ENCODE data around the gene PRICKLE3.
A peak's percentile ranks its signal among the peaks of the same experiment; 100 is the strongest.

Gene PRICKLE3

DNA sequence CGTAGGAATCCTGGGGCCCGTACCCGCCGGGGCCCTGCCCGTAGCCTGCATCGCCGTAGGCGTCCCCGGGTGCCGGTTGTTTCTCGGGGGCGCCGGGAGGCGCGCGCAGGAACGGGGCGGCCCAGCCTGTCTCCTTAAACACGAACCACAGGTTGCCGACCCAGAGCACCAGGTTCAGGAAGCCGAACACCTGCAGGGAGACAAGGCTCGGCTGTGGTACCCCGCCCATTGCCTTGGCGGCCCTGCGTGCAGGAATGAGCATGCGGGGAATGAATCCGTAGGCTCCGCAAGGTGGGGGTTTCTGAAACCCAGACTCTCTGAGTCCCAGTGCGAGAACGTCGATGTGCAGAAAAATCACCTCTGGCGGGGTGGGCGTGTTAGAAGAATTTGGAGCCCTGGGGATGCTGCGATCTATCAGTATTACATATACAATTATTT lies 5.4 kb upstream of the PRICKLE3 start:
- TF ChIP-seq, protein P1, sequence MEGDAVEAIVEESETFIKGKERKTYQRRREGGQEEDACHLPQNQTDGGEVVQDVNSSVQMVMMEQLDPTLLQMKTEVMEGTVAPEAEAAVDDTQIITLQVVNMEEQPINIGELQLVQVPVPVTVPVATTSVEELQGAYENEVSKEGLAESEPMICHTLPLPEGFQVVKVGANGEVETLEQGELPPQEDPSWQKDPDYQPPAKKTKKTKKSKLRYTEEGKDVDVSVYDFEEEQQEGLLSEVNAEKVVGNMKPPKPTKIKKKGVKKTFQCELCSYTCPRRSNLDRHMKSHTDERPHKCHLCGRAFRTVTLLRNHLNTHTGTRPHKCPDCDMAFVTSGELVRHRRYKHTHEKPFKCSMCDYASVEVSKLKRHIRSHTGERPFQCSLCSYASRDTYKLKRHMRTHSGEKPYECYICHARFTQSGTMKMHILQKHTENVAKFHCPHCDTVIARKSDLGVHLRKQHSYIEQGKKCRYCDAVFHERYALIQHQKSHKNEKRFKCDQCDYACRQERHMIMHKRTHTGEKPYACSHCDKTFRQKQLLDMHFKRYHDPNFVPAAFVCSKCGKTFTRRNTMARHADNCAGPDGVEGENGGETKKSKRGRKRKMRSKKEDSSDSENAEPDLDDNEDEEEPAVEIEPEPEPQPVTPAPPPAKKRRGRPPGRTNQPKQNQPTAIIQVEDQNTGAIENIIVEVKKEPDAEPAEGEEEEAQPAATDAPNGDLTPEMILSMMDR (IDR thresholded peaks at IDR 0.05) = no peak
- peak overlapping the region; percentile 73 for H3K4me3 ChIP-seq (ENCODE audit: low read depth, low read length)
- H3K36me3 ChIP-seq (ENCODE audit: control insufficient read depth, insufficient read depth, low read length) = no peaks in the 10 kb centered on the region
- H3K27me3 ChIP-seq (ENCODE audit: control insufficient read depth, insufficient read depth, low read length) = no peaks in the 10 kb centered on the region
- H3K4me1 ChIP-seq = no peaks in the 10 kb centered on the region
- no peaks in the 10 kb centered on the region for H3K79me2 ChIP-seq
- H3K9ac ChIP-seq = no peak overlapping the region
- H3K9me3 ChIP-seq (ENCODE audit: control insufficient read depth, low read length) = no peaks in the 10 kb centered on the region
- H3K27ac ChIP-seq = peak overlapping the region; percentile 80
- H2AFZ ChIP-seq = peak overlapping the region; percentile 72
- H3K4me2 ChIP-seq (ENCODE audit: low read length) = peak overlapping the region; percentile 71

- H3K9me3 ChIP-seq (ENCODE audit: control insufficient read depth, low read length) = no peaks in the 10 kb centered on the region
- TF ChIP-seq, protein P1 (IDR thresholded peaks at IDR 0.05) = no peak
- H3K4me3 ChIP-seq (ENCODE audit: low read depth, low read length) = peak overlapping the region; percentile 73
- H2AFZ ChIP-seq = peak overlapping the region; percentile 72
- H3K27ac ChIP-seq = peak overlapping the region; percentile 80
- no peaks in the 10 kb centered on the region for H3K27me3 ChIP-seq (ENCODE audit: control insufficient read depth, insufficient read depth, low read length)
- no peaks in the 10 kb centered on the region for H3K79me2 ChIP-seq
- no peak overlapping the region for H3K9ac ChIP-seq
- no peaks in the 10 kb centered on the region for H3K36me3 ChIP-seq (ENCODE audit: control insufficient read depth, insufficient read depth, low read length)
- H3K4me1 ChIP-seq = no peaks in the 10 kb centered on the region
- H3K4me2 ChIP-seq (ENCODE audit: low read length) = peak overlapping the region; percentile 71
Observed at GRCh38 chrX:49190821-49191573, 4.8 kb upstream of the PRICKLE3 start.

GRCh38 chrX:49189606-49190005 lies 3.4 kb upstream of the PRICKLE3 start:
- Histone ChIP-seq H3K4me3 (ENCODE audit: low read depth, low read length) (no peak overlapping the region), H3K4me2 (ENCODE audit: low read length) (no peak overlapping the region), H3K27me3 (ENCODE audit: control insufficient read depth, insufficient read depth, low read length) (no peaks in the 10 kb centered on the region), H3K36me3 (ENCODE audit: control insufficient read depth, insufficient read depth, low read length) (no peaks in the 10 kb centered on the region), H2AFZ (no peak overlapping the region), H3K9ac (no peak overlapping the region), H3K9me3 (ENCODE audit: control insufficient read depth, low read length) (no peaks in the 10 kb centered on the region), H3K4me1 (no peaks in the 10 kb centered on the region), H3K27ac (peak overlapping the region; percentile 78), H3K79me2 (no peaks in the 10 kb centered on the region)
- TF ChIP-seq, protein P1 (IDR thresholded peaks at IDR 0.05) = no peak

DNA sequence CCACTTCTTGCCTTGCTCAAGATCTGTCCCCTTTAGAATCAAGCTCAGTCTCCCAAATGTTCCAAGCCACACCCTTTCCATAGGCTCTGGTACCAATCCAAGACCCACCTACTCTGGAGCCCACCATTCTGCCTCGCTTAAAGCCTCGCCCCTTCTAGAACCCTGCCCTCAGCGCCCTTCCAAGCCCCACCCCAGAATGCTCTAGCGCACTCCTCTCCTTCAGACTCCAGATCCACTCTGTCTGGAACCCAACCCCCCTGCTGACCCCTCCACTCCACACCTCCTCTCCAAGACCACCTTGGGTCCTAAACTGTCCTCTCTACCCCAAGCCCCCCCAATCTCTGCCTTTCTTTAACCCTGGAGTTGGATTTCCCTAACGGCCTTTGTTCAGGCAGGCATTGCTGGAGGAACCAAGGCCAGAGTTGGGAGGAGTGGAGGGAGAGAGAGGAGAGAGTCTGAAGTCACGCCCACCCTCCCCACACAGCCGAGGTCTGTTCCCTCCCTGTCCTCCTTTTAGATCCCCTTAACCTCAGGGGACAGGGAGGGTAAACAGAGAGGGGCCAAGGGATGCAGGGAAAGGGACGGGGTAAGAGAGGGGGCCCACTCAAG lies 2.4 kb upstream of the PRICKLE3 start:
- no peak overlapping the region for H3K4me2 ChIP-seq (ENCODE audit: low read length)
- TF ChIP-seq, protein P1 (IDR thresholded peaks at IDR 0.05) = no peak
- no peak overlapping the region for H2AFZ ChIP-seq
- H3K27me3 ChIP-seq (ENCODE audit: control insufficient read depth, insufficient read depth, low read length) = no peaks in the 10 kb centered on the region
- no peak overlapping the region for H3K4me3 ChIP-seq (ENCODE audit: low read depth, low read length)
- no peaks in the 10 kb centered on the region for H3K9me3 ChIP-seq (ENCODE audit: control insufficient read depth, low read length)
- H3K4me1 ChIP-seq = no peaks in the 10 kb centered on the region
- H3K79me2 ChIP-seq = no peaks in the 10 kb centered on the region
- no peaks in the 10 kb centered on the region for H3K36me3 ChIP-seq (ENCODE audit: control insufficient read depth, insufficient read depth, low read length)
- no peak overlapping the region for H3K27ac ChIP-seq
- H3K9ac ChIP-seq = no peak overlapping the region
